ENCODE results near the gene LILRB2.
A peak's percentile ranks its signal among the peaks of the same experiment; 100 is the strongest.
"Not testable (repeated sequence)": the region's sequence is repeated elsewhere in the genome, so short reads cannot be mapped to it uniquely, and the experiment has no call there.

The LILRB2 gene

DNA sequence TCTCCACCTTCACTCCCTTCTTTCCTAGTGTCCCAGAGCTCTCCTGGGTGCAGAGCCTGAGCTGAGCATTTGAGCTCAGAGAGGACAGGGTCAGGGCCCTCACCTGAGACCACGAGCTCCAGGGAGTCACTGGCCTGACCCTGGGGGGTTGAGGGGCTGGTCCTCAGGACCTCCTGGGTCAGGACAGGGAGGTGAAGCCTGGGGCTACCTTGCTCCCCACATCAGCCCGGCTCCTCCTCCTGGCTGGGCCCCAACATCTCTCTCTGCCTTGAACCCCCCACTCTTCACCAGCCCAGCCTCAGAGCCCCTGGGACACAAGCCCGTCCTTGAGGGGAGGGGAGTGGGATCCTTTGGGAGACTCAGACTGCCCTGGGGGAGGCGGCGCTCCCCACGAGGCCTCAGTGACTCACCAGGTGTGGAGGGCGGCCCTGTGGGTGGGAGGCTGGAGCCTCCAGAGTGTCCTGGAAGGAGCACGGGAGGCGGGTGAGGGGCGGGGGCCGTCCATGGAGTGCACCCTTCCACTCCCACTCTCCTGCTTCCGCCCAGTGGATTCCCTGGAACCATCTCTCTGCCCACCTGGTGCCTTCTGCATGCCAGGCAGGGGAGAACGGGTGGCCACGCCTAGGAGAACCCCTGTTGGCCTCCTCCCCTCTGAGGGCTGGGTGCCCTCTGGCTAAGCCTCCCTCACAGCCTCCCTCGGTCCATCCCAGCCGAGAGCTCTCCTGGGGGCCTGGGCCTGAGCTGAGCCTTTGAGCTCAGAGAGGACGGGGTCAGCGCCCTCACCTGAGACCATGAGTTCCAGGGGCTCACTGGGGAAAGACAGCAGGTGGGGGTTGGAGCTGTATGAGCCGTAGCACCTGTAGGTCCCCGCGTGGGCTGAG lies 41.2 kb downstream of the LILRB2 start:
- not testable (repeated sequence) for DNase-seq

DNA sequence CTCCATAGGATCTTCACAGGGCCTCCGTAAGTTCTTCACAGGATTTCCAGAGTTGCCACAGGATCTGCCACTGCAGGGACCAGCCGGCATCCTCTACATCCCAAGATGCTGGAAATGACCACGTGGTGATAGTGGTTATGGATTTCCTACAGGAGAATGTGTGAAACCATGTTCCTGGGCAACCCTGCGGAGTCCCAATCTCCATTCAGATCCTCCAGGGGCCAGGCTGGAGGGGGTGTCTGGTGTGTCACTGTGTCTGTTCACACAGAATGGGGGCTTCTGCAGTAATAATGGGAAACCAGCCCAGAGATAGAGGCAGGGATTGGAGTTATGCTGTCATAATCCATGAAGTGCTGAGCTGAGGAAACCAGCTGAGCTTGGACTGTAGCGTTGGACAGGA lies 47.0 kb downstream of the LILRB2 start:
- DNase-seq = no peak

DNA sequence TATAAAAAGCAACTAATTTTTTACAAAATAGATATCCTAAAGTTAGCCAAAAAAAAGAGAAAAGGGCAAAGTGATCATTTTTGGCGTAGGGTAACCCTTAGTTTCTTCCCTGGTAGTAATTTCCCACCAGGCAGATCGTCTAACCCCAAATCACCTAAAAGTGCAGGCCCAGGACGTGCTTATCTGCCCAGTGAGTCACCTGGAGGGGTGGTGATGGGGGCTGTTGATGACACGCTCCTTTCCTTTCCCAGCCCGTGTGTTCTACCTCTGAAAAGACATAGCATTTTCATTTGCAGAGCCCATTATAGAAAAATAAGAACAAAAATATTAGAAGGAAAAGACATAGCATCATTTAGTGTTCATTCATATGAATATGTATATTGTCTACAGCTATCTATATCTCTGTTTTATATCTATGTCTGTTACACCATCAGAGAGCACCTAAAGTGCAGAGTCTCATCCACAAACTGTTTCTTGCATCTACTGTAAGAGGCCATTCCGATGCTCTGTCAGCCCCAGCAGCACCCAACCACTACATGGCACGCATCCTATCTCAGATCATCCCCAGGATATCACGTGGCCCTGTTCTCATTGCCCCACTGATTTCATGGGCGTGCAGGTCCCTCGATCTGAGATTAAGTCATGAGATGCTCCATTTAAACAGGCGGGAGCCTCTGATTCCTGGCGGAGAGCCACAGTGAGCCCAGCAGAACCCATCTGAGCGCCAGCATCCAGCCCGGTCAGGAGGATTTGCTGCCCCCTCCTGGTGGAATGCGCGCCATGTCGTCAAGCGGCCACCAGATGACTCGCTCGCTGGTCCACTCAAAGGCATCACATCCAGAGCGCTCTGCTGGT lies 49.6 kb downstream of the LILRB2 start:
- DNase-seq = peak; percentile 70

GRCh38 chr19:54230031-54230430 lies 50.9 kb downstream of the LILRB2 start:
- no peak for DNase-seq

DNA sequence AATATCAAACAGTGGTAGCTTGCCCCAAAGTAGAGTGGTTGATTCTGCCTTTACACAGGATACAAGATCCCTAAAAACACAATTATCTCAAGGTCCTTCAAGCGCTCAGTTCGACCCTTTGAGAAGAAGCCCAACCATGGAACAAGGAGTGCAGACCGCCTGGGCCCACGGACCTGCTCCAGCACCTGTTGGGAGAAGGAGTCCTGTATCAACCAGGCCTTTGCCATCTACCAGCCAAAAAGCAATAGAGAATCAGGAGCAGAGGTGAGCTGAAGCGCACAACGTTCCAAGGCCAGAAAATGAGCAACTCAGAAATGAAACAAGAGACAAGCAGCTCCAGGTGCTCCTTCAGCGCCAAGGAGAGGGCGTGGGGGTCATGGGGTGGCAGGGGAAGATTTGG lies 51.8 kb downstream of the LILRB2 start:
- DNase-seq = no peak

DNA sequence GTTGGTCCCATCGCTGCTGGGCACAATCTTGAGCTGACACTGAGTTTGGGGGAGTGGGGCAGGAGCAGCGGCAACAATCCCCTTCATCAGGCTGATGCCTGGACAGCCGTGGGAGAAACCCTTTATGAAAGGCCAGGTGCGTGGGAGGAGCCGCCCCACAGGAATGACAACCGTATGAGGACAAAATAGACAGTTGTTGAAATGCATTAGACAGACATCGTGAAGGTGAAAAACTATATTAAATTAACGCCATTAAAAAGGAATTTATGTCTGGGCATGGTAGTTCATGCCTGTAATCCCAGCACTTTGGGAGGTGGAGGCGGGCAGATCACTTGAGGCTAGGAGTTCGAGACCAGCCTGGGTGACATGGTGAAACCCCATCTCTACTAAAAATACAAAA lies 56.3 kb downstream of the LILRB2 start:
- DNase-seq = not testable (repeated sequence)

DNA sequence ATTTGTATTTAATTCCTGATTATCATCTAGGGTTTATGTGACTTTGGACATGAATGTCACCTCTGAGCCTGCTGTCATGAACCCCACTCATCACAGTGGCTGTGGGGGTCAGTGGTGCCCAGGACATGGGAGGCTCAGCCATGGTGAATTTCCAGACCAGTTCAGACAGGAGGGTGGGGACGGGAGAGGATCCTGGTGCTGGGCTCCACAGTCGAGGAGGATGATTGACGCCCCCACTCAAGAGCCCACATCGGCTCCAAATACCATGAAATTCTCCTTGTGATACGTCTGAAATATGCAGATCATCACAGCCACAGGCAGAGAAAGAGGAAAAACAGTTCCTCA lies 57.0 kb downstream of the LILRB2 start:
- not testable (repeated sequence) for DNase-seq
